PFSK-1 (cell line): ENCODE data around the gene SLC38A3.

Source experiments
- FOXP2 ChIP-seq: optimal IDR thresholded peaks from 2 replicates; pipeline ENCODE3; 2011; ENCODE audit warnings: borderline replicate concordance, control low read depth, inconsistent platforms; ENCODE audit not compliant: insufficient read depth; ENCODE audit errors: extremely low read length, extremely low read depth
- POLR2AphosphoS5 ChIP-seq: IDR thresholded peaks from 2 replicates; pipeline ENCODE4 v1.6.1; 2012; ENCODE audit warnings: low read depth, mild to moderate bottlenecking, control low read depth, low read length, moderate library complexity
- SIN3A ChIP-seq: IDR thresholded peaks from 2 replicates; pipeline ENCODE4 v1.6.1; 2012; ENCODE audit warnings: mild to moderate bottlenecking, low read length, moderate library complexity, borderline replicate concordance; ENCODE audit not compliant: insufficient read depth
- TAF1 ChIP-seq: IDR thresholded peaks from 2 replicates; pipeline ENCODE4 v1.6.1; 2012; ENCODE audit warnings: low read length, control low read depth, borderline replicate concordance; ENCODE audit not compliant: insufficient read depth
- TF ChIP-seq, protein P1 (sequence below), 2 experiments: IDR thresholded peaks; 2 replicates each; pipeline versions ENCODE4 v1.6.1 to v1.8.0; 2011 to 2012; ENCODE audit warnings: low read depth in 2 of 2, low read length in 2 of 2, control low read depth in 1 of 2, inconsistent platforms in 1 of 2, mild to moderate bottlenecking in 1 of 2, moderate library complexity in 1 of 2; ENCODE audit not compliant: insufficient read depth in 1 of 2

Gene SLC38A3

DNA sequence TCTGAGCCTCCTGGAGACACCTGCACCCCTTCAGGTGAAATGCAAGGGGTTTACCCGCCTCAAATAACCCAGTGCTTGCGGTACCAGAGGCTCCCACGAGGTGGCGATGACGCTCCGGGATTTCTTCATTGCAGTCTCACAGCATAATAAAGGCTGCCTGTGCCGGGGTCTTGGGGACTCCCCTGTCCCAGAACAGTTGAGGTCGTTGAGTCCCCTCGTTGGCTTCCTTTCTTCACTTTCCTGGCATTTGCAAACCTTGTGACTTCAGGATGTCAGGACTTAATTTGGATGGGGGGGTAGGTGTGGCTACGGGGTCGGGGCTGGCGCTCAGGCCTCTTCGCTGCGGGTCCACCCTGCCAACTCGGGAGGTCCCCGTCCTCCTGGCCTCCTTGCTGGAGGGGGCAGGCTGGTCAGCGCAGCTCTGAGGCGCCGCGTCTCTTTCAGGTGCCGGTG lies 12.4 kb upstream of the SLC38A3 start:
- TF ChIP-seq TAF1 (no peak), FOXP2 (no peak), POLR2AphosphoS5 (no peak), SIN3A (no peak)
- TF ChIP-seq, protein P1, sequence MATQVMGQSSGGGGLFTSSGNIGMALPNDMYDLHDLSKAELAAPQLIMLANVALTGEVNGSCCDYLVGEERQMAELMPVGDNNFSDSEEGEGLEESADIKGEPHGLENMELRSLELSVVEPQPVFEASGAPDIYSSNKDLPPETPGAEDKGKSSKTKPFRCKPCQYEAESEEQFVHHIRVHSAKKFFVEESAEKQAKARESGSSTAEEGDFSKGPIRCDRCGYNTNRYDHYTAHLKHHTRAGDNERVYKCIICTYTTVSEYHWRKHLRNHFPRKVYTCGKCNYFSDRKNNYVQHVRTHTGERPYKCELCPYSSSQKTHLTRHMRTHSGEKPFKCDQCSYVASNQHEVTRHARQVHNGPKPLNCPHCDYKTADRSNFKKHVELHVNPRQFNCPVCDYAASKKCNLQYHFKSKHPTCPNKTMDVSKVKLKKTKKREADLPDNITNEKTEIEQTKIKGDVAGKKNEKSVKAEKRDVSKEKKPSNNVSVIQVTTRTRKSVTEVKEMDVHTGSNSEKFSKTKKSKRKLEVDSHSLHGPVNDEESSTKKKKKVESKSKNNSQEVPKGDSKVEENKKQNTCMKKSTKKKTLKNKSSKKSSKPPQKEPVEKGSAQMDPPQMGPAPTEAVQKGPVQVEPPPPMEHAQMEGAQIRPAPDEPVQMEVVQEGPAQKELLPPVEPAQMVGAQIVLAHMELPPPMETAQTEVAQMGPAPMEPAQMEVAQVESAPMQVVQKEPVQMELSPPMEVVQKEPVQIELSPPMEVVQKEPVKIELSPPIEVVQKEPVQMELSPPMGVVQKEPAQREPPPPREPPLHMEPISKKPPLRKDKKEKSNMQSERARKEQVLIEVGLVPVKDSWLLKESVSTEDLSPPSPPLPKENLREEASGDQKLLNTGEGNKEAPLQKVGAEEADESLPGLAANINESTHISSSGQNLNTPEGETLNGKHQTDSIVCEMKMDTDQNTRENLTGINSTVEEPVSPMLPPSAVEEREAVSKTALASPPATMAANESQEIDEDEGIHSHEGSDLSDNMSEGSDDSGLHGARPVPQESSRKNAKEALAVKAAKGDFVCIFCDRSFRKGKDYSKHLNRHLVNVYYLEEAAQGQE (IDR thresholded peaks at IDR 0.05; ENCODE audit: insufficient read depth in 1 of 2, low read depth in 2 of 2, low read length in 2 of 2): no peak

DNA sequence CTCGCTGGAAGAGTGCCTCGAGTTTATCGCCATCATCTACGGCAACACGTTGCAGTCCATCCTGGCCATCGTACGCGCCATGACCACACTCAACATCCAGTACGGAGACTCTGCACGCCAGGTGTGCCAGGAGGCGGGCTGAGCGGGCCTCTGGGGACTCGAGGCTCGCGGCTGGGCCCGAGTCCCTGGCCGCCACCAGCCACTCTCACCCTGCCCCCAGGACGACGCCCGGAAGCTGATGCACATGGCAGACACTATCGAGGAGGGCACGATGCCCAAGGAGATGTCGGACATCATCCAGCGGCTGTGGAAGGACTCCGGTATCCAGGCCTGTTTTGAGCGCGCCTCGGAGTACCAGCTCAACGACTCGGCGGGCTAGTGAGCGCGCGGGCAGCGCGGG lies 11.8 kb upstream of the SLC38A3 start:
- TF ChIP-seq TAF1 (no peak), FOXP2 (no peak)

DNA sequence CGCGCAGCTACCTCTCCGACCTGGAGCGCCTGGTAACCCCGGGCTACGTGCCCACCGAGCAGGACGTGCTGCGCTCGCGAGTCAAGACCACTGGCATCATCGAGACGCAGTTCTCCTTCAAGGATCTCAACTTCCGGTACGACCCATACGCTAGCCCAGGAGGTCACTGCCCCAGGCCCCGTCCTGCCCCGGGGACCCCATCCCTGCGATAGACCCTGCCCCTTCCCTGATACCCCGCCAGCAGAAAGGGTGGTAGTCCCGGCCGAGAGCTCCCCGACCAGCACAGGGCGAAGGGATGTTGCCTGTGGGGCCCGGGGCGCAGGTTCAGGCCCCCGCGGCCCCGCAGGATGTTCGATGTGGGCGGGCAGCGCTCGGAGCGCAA lies 11.3 kb upstream of the SLC38A3 start:
- TF ChIP-seq POLR2AphosphoS5 (no peak), FOXP2 (no peak), SIN3A (no peak), TAF1 (no peak)
- TF ChIP-seq, protein P1 (IDR thresholded peaks at IDR 0.05; ENCODE audit: insufficient read depth in 1 of 2, low read depth in 2 of 2, low read length in 2 of 2): no peak

DNA sequence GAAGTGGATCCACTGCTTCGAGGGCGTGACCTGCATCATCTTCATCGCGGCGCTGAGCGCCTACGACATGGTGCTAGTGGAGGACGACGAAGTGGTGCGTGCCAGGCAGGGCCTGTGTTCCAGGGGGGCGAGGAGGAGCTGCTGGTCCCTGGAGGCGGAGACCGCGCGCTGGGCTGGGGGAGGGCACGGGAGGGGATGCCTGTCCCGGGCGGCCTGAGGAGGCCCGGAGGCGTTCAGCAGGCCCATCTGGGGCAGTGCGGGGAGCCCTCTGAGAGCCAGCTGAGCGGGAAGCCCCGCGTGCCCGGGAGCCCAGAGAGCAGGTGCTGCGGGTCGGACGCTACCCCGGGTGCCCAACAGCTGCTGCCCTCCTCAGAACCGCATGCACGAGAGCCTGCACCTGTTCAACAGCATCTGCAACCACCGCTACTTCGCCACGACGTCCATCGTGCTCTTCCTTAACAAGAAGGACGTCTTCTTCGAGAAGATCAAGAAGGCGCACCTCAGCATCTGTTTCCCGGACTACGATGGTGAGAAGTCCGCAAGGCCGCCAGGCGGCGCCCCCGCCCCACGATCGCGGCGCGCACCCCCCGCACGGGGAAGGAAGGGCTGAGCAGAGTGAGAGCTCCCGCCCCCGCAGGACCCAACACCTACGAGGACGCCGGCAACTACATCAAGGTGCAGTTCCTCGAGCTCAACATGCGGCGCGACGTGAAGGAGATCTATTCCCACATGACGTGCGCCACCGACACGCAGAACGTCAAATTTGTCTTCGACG lies 10.8 kb upstream of the SLC38A3 start:
- TF ChIP-seq POLR2AphosphoS5: no peak
- no peak for TF ChIP-seq FOXP2
- no peak for TF ChIP-seq TAF1
- TF ChIP-seq, protein P1 (IDR thresholded peaks at IDR 0.05; ENCODE audit: insufficient read depth in 1 of 2, low read depth in 2 of 2, low read length in 2 of 2): no peak
- no peak for TF ChIP-seq SIN3A

DNA sequence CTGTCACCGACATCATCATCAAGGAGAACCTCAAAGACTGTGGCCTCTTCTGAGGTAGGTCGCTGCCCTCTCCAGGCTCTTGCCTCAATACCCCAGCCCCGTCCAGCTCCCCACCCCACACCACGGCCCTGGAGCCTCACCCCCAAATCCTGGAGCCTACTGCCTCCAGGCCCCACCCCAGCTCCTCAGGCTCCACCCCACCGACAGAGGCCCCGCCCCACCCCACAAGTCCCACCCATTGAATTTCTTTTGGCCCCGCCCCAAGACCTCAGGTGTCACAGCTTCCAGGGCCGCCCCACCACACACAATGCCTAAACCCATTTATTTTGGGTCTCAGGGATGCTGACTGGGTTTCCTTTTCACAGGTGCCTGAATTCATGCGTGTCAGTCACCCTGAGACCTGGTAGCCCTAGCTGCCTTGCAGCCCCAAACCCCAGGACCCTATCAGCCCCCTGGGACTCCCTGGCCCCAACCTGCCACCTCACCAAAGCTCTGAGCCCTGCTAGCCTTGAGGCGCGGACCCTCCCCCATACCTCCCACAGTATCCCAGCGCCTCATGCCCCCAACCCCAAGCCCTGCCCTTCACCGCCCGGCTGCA lies 10.1 kb upstream of the SLC38A3 start:
- TF ChIP-seq FOXP2: no peak
- no peak for TF ChIP-seq POLR2AphosphoS5
- TF ChIP-seq, protein P1 (IDR thresholded peaks at IDR 0.05; ENCODE audit: insufficient read depth in 1 of 2, low read depth in 2 of 2, low read length in 2 of 2): no peak
- no peak for TF ChIP-seq TAF1
- TF ChIP-seq SIN3A: no peak
